HepG2 (cell line): ENCODE measurements around the gene HOXA7. TPM values are rescaled to one million over a fixed set of nuclear protein-coding genes. Genes with fewer than 3 reads are reported as not detected.

ENCODE experiments used
- ATAC-seq: fragments of 200-7000 bp; cut with Tn5 transposase; 3 replicates; pipeline ENCODE4 v1.9.1; 2020; ENCODE audit warnings: mild to moderate bottlenecking, moderate library complexity
- BruUV-seq: library from RNA; stranded (reverse); fragments of 400-500 nt; replicated peaks from 2 replicates; lab custom pipeline; 2021; lab: Mats Ljungman, UMichigan
- CTCF ChIA-PET: fragments of 300-600 bp; formaldehyde crosslinking; extraction: SDS; loops from one replicate; lab custom pipeline; 2021; ENCODE audit warnings: low total read pairs, inconsistent platforms, low intra/inter-chr PET ratio; lab: Yijun Ruan, JAX
- POLR2A ChIA-PET: fragments of 350-600 bp; sonication (Branson Sonifier 250); formaldehyde crosslinking; loops from one replicate; lab custom pipeline; 2020; ENCODE audit warnings: antibody characterized with exemption, inconsistent platforms; lab: Yijun Ruan, JAX
- DNase-seq: peaks from one replicate; pipeline ENCODE4 v3.0.0-alpha.2; 2015; ENCODE audit warnings: low spot score
- FAIRE-seq: peaks from 3 replicates; lab custom pipeline; 2011; peaks lifted over from hg19 to GRCh38; lab: Jason Lieb, UNC
- H2AFZ ChIP-seq: one replicate; pipeline ENCODE4 v1.6.1; 2011; ENCODE audit warnings: low read length, inconsistent platforms
- H3K27ac ChIP-seq: fragments of 300-600 bp; 3 replicates; pipeline ENCODE4 v1.8.0; 2011; ENCODE audit warnings: mixed run types, mild to moderate bottlenecking, mixed read lengths, low read length, inconsistent platforms; ENCODE audit not compliant: insufficient read depth; ENCODE audit errors: extremely low read length
- H3K27me3 ChIP-seq, 2 experiments: fragments of 200-600 bp in 1 of 2; 2 replicates in 1 of 2; 3 replicates in 1 of 2; pipeline versions ENCODE4 v1.6.0 to v1.8.0; 2011; ENCODE audit warnings: low read length in 2 of 2, mild to moderate bottlenecking in 2 of 2, moderate library complexity in 2 of 2, inconsistent platforms in 1 of 2; ENCODE audit not compliant: insufficient read depth in 2 of 2, control insufficient read depth in 1 of 2
- H3K36me3 ChIP-seq, 2 experiments: fragments of 200-600 bp in 1 of 2; replicated peaks in 1 of 2; 2 replicates in 1 of 2; 3 replicates in 1 of 2; pipeline versions ENCODE4 v1.5.1 to v1.8.0; 2011; ENCODE audit warnings: low read length in 2 of 2, inconsistent platforms in 1 of 2; ENCODE audit not compliant: insufficient read depth in 2 of 2, control insufficient read depth in 1 of 2
- H3K4me1 ChIP-seq: 2 replicates; pipeline ENCODE4 v1.5.1; 2012; ENCODE audit warnings: low read length, inconsistent platforms; ENCODE audit not compliant: insufficient read depth
- H3K4me2 ChIP-seq: 2 replicates; pipeline ENCODE4 v1.6.0; 2011; ENCODE audit warnings: low read depth, low read length, inconsistent platforms
- H3K4me3 ChIP-seq, 3 experiments: fragments of 200-600 bp in 1 of 3; sonication (generic), shearing (Covaris generic) in 1 of 3; replicated peaks in 1 of 3; 2 replicates each; pipeline ENCODE4 v1.5.1; 2011 to 2016; ENCODE audit warnings: low read length in 3 of 3, inconsistent platforms in 2 of 3, low read depth in 2 of 3, mild to moderate bottlenecking in 2 of 3, control low read depth in 1 of 3, mixed read lengths in 1 of 3; ENCODE audit not compliant: insufficient read depth in 1 of 3
- H3K79me2 ChIP-seq: one replicate; pipeline ENCODE4 v1.6.1; 2011; ENCODE audit warnings: low read length, inconsistent platforms; ENCODE audit not compliant: insufficient read depth
- H3K9ac ChIP-seq: 2 replicates; pipeline ENCODE4 v1.6.0; 2011; ENCODE audit warnings: mild to moderate bottlenecking, low read depth, low read length, inconsistent platforms; ENCODE audit not compliant: insufficient read depth
- H3K9me3 ChIP-seq: 2 replicates; pipeline ENCODE4 v1.5.1; 2012; ENCODE audit warnings: mild to moderate bottlenecking, low read length
- H4K20me1 ChIP-seq: 2 replicates; pipeline ENCODE4 v1.6.0; 2011; ENCODE audit warnings: inconsistent platforms, mild to moderate bottlenecking, low read length, moderate library complexity; ENCODE audit not compliant: insufficient read depth
- GABPB1 ChIP-seq: IDR thresholded peaks from 2 replicates; pipeline ENCODE4 v1.6.1; 2016; ENCODE audit warnings: mild to moderate bottlenecking, missing genetic modification reagents, moderate library complexity, missing compliant biosample characterization
- NAIF1 ChIP-seq: sonication (generic); formaldehyde crosslinking; IDR thresholded peaks from 2 replicates; pipeline ENCODE4 v1.5.0; 2020; ENCODE audit warnings: mild to moderate bottlenecking, missing genetic modification reagents, borderline replicate concordance
- NFE2L2 ChIP-seq: fragments of 150-350 bp; IDR thresholded peaks from 2 replicates; pipeline ENCODE4 v1.6.1; 2014; ENCODE audit warnings: low read length
- RARG ChIP-seq: sonication (generic); formaldehyde crosslinking; IDR thresholded peaks from 2 replicates; pipeline ENCODE4 v1.4.0; 2020; ENCODE audit warnings: low read depth, mild to moderate bottlenecking, missing genetic modification reagents
- ZFYVE20 ChIP-seq: sonication (generic); formaldehyde crosslinking; IDR thresholded peaks from 2 replicates; pipeline ENCODE4 v1.8.0; 2023; ENCODE audit warnings: low read depth, mild to moderate bottlenecking, moderate library complexity, missing genetic modification reagents, borderline replicate concordance
- ZNF20 ChIP-seq: sonication (generic); formaldehyde crosslinking; IDR thresholded peaks from 2 replicates; pipeline ENCODE4 v1.4.0; 2020; ENCODE audit warnings: mild to moderate bottlenecking, moderate library complexity, missing genetic modification reagents
- WGBS: methylation state at CpG from one replicate; pipeline ENCODE4 v1.1.6; 2017; ENCODE audit warnings: low lambda C conversion rate; 5-methylcytosine and 5-hydroxymethylcytosine counted together
- in situ Hi-C: cut with HindIII; loops from 2 replicates; pipeline ENCODE4 v1.10.0; 2017; ENCODE audit warnings: low pct_unique_long_range_greater_than_20kb; ENCODE audit not compliant: extremely low pct_ligation_motif_present
- intact Hi-C: fragments of 100-400 bp; cut with micrococcal nuclease; formaldehyde crosslinking; loops from one replicate; pipeline ENCODE4 v1.10.0; 2022; ENCODE audit not compliant: unreplicated experiment
- polyA plus RNA-seq, 8 experiments: library from polyadenylated mRNA; depleted of rRNA in 3 of 8; stranded (reverse) in 7 of 8; unstranded in 1 of 8; fragments of >200 nt; fragmentation: Illumina TruSeq in 4 of 8; extraction: Trizol in 4 of 8; gene quantifications; 2 replicates each; pipeline versions ENCODE4 v1.2.1 to v1.2.3, GENCODE V29; 2011 to 2016; ENCODE audit warnings: low read depth in 4 of 8, missing spikeins in 1 of 8, mixed read lengths in 1 of 8; ENCODE audit not compliant: insufficient read depth in 1 of 8
- total RNA-seq, 5 experiments: library from RNA; depleted of rRNA; stranded (reverse); fragments of >200 nt; fragmentation: Illumina TruSeq; extraction: Trizol; gene quantifications; 2 replicates each; pipeline ENCODE4 v1.2.3, GENCODE V29; 2016; ENCODE audit warnings: low read depth in 1 of 5
- TF ChIP-seq, protein P1 (sequence below): sonication (generic); formaldehyde crosslinking; IDR thresholded peaks from 2 replicates; pipeline ENCODE4 v1.8.0; 2022; ENCODE audit warnings: mild to moderate bottlenecking, missing genetic modification reagents, moderate library complexity
- TF ChIP-seq, protein P2 (sequence below): sonication (generic); formaldehyde crosslinking; IDR thresholded peaks from 2 replicates; pipeline ENCODE4; 2020; ENCODE audit warnings: missing genetic modification reagents, mild to moderate bottlenecking, borderline replicate concordance
- TF ChIP-seq, protein P3 (sequence below): IDR thresholded peaks from 2 replicates; pipeline ENCODE4 v1.4.0; 2020; ENCODE audit warnings: mild to moderate bottlenecking, missing genetic modification reagents

The HOXA7 gene
- total and polyA plus RNA-seq, 2 of the 13 experiments (the other 11 are each of a cell fraction or from before 2014, with no cell fraction given) = 0.05 TPM; not detected in 1

DNA sequence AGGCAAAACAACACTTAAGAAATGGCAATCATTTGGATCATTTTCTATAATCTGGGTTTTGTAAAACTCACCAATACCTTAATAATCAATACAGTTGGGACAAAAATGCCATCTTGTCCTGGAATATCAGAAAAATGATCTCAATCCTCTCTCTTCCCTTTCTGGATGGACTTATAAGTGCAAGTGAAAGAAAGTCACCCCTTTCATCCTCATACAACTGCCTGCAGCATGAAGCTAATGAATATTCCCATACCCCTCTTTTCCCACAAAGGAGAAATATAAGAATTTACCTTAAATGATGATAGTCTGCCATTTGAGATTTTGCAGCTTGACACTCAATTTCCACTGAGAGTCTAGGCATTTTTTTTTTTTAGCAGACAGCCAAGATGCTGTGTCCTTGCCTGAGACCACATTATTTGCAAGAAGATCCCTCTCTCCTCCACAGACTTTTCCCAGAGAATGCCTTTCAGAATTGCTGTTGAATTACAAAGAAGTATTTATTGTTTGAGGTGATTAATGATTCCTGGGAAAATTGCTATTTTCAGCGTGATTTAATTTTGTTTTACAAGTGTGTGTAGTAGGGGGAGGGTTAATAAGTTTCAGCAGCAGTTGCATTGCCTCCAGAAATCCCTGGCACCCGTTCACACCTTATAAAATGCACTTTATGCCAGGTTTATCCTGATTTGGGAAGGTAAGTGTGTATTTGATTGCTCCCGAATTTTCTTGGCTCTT lies 29.7 kb downstream of the HOXA7 start:
- peaks cover 0 to 8% of the 10 kb centered on the region in 2 experiments; a peak in 1 of 5 replicates for H3K36me3 ChIP-seq
- TF ChIP-seq NFE2L2 = no peak
- TF ChIP-seq, protein P1, sequence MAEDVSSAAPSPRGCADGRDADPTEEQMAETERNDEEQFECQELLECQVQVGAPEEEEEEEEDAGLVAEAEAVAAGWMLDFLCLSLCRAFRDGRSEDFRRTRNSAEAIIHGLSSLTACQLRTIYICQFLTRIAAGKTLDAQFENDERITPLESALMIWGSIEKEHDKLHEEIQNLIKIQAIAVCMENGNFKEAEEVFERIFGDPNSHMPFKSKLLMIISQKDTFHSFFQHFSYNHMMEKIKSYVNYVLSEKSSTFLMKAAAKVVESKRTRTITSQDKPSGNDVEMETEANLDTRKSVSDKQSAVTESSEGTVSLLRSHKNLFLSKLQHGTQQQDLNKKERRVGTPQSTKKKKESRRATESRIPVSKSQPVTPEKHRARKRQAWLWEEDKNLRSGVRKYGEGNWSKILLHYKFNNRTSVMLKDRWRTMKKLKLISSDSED (CRISPR knock-in tag) = no peak
- TF ChIP-seq GABPB1 (CRISPR knock-in tag) = no peak
- TF ChIP-seq RARG (CRISPR knock-in tag) = no peak
- TF ChIP-seq, protein P2, sequence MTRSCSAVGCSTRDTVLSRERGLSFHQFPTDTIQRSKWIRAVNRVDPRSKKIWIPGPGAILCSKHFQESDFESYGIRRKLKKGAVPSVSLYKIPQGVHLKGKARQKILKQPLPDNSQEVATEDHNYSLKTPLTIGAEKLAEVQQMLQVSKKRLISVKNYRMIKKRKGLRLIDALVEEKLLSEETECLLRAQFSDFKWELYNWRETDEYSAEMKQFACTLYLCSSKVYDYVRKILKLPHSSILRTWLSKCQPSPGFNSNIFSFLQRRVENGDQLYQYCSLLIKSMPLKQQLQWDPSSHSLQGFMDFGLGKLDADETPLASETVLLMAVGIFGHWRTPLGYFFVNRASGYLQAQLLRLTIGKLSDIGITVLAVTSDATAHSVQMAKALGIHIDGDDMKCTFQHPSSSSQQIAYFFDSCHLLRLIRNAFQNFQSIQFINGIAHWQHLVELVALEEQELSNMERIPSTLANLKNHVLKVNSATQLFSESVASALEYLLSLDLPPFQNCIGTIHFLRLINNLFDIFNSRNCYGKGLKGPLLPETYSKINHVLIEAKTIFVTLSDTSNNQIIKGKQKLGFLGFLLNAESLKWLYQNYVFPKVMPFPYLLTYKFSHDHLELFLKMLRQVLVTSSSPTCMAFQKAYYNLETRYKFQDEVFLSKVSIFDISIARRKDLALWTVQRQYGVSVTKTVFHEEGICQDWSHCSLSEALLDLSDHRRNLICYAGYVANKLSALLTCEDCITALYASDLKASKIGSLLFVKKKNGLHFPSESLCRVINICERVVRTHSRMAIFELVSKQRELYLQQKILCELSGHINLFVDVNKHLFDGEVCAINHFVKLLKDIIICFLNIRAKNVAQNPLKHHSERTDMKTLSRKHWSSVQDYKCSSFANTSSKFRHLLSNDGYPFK = no peak
- TF ChIP-seq NAIF1 (CRISPR knock-in tag) = no peak
- TF ChIP-seq ZFYVE20 (CRISPR knock-in tag) = no peak
- TF ChIP-seq, protein P3, sequence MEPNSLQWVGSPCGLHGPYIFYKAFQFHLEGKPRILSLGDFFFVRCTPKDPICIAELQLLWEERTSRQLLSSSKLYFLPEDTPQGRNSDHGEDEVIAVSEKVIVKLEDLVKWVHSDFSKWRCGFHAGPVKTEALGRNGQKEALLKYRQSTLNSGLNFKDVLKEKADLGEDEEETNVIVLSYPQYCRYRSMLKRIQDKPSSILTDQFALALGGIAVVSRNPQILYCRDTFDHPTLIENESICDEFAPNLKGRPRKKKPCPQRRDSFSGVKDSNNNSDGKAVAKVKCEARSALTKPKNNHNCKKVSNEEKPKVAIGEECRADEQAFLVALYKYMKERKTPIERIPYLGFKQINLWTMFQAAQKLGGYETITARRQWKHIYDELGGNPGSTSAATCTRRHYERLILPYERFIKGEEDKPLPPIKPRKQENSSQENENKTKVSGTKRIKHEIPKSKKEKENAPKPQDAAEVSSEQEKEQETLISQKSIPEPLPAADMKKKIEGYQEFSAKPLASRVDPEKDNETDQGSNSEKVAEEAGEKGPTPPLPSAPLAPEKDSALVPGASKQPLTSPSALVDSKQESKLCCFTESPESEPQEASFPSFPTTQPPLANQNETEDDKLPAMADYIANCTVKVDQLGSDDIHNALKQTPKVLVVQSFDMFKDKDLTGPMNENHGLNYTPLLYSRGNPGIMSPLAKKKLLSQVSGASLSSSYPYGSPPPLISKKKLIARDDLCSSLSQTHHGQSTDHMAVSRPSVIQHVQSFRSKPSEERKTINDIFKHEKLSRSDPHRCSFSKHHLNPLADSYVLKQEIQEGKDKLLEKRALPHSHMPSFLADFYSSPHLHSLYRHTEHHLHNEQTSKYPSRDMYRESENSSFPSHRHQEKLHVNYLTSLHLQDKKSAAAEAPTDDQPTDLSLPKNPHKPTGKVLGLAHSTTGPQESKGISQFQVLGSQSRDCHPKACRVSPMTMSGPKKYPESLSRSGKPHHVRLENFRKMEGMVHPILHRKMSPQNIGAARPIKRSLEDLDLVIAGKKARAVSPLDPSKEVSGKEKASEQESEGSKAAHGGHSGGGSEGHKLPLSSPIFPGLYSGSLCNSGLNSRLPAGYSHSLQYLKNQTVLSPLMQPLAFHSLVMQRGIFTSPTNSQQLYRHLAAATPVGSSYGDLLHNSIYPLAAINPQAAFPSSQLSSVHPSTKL = no peak
- TF ChIP-seq ZNF20 (CRISPR knock-in tag) = no peak
- H4K20me1 ChIP-seq = no peaks in the 10 kb centered on the region
- no peaks in the 10 kb centered on the region; a peak in 1 of 5 replicates for H3K27me3 ChIP-seq
- no peaks in the 10 kb centered on the region for H3K9me3 ChIP-seq
- no peak overlapping the region for H3K4me3 ChIP-seq
- peaks cover 76% of the 10 kb centered on the region for H3K4me1 ChIP-seq
- in situ Hi-C loops (no loop called here), intact Hi-C loops (no loop called here)
- no peak overlapping the region for H3K4me2 ChIP-seq
- H3K79me2 ChIP-seq = peaks cover 17% of the 10 kb centered on the region
- 85% methylated on average over 3 of the region's 3 CpGs for WGBS
- no TSS peak for BruUV-seq
- ATAC-seq (no peak), FAIRE-seq (no peak), DNase-seq (no peak)
- ChIA-PET CTCF (no interaction called here), POLR2A (no interaction called here)
- H3K9ac ChIP-seq = no peak overlapping the region
- no peak overlapping the region for H3K27ac ChIP-seq
- H2AFZ ChIP-seq = no peak overlapping the region
